BJ (cell line): Measurements from ENCODE around the gene CACNA2D2. TPM values are rescaled to one million over a fixed set of nuclear protein-coding genes. Genes with fewer than 3 reads are reported as not detected.

Experiments
- CTCF ChIA-PET: fragments of 350-600 bp; formaldehyde crosslinking; extraction: SDS; loops from one replicate; lab custom pipeline; 2021; ENCODE audit warnings: antibody characterized with exemption, inconsistent platforms; lab: Yijun Ruan, JAX
- POLR2A ChIA-PET: fragments of 300-600 bp; sonication (Branson Sonifier 250); formaldehyde crosslinking; extraction: SDS; loops from one replicate; lab custom pipeline; 2021; ENCODE audit warnings: antibody characterized with exemption; lab: Charles Lee
- DNase-seq: peaks from one replicate; pipeline ENCODE4 v3.0.0-alpha.2; 2011; ENCODE audit warnings: low read depth
- H3K27me3 ChIP-seq: 2 replicates; pipeline ENCODE4 v1.6.0; 2011; ENCODE audit warnings: low read length; ENCODE audit not compliant: control insufficient read depth, insufficient read depth
- H3K36me3 ChIP-seq: 2 replicates; pipeline ENCODE4 v1.5.1; 2011; ENCODE audit warnings: low read length; ENCODE audit not compliant: control insufficient read depth, insufficient read depth
- H3K4me3 ChIP-seq: 2 replicates; pipeline ENCODE4 v1.5.1; 2011; ENCODE audit warnings: low read depth, mild to moderate bottlenecking, control low read depth, low read length
- polyA plus RNA-seq: library from polyadenylated mRNA; depleted of rRNA; stranded (reverse); fragments of >200 nt; gene quantifications from 2 replicates; pipeline ENCODE4 v1.2.3, GENCODE V29; 2011
- TF ChIP-seq, protein P1 (sequence below): IDR thresholded peaks from 2 replicates; pipeline ENCODE4 v1.5.1; 2011; ENCODE audit warnings: low read depth, mild to moderate bottlenecking, control low read depth, inconsistent platforms, low read length, moderate library complexity; ENCODE audit not compliant: insufficient read depth

CACNA2D2 gene
- polyA plus RNA-seq, 1 experiment = 0.11 TPM

DNA sequence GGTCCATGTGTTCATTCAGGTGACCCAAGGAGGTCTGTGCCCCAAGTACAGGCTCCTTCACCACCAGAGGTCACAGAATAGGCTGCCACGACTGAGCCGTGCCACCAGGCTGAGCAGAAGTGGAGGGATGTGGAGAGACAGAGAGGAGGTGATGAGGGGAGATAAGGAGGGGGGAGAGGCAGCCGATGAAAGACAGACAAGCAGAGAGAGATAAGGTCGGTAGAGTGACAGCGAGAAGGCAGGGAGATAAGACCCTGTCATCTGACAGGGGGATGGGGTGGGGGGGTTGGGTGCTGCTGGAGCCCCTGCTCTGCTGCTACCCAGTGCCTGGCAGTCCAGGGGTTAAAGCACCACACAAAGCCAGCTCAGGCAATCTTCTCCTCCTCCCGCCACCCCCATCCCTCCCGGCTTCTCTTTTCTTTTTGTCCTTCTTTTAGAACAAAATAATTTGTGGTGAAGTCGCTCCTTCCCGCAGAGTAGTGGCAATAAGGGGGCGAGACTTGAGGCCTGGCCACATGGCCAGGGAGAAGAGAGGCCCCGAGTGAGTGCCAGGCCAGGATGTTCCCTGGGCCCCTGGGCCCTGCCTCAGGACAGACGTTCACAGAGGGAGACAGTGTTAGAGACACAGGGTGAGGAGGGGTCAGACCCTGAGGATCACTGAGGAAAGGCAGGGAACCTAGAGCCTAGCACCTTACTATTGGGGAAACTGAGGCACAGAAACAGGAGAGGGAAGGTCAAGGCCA is 67.9 kb downstream of the CACNA2D2 start:
- CTCF ChIA-PET = interaction anchor here (0.6 to 1.9 kb wide), 4 partner anchors 16 to 107 kb away, joined by 3 to 8 read pairs (median 3); no protein-coding TSS in a partner anchor
- peaks cover 9% of the 10 kb centered on the region for H3K27me3 ChIP-seq

DNA sequence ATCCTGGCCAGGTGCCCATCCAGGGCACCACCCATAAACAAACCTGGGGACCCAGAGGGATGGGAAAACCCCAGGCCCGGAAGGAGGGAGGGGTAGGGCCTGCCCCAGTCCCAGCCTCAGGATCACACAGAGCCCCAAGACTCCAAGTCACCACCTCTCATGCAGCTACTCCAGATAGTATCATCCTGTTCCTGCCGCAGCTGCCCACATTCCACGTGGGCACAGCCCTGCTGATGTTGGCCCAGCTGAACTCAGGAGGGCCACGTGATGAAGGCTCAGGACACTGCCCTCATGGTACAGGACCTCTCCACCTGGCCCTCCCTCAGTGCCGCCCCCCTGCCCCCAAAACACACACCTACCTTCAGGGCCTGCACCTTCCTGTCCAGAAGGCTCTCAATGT is 69.5 kb downstream of the CACNA2D2 start:
- POLR2A ChIA-PET = no interaction called here
- H3K36me3 ChIP-seq = no peaks in the 10 kb centered on the region
- DNase-seq = no peak
- TF ChIP-seq, protein P1, sequence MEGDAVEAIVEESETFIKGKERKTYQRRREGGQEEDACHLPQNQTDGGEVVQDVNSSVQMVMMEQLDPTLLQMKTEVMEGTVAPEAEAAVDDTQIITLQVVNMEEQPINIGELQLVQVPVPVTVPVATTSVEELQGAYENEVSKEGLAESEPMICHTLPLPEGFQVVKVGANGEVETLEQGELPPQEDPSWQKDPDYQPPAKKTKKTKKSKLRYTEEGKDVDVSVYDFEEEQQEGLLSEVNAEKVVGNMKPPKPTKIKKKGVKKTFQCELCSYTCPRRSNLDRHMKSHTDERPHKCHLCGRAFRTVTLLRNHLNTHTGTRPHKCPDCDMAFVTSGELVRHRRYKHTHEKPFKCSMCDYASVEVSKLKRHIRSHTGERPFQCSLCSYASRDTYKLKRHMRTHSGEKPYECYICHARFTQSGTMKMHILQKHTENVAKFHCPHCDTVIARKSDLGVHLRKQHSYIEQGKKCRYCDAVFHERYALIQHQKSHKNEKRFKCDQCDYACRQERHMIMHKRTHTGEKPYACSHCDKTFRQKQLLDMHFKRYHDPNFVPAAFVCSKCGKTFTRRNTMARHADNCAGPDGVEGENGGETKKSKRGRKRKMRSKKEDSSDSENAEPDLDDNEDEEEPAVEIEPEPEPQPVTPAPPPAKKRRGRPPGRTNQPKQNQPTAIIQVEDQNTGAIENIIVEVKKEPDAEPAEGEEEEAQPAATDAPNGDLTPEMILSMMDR = no peak
- CTCF ChIA-PET = no interaction called here
- no peak overlapping the region for H3K4me3 ChIP-seq
- H3K27me3 ChIP-seq = peaks cover 10% of the 10 kb centered on the region

More for the DNA sequence above, 67.9 kb downstream of the CACNA2D2 start:
- Histone ChIP-seq H3K4me3 (no peak overlapping the region), H3K36me3 (no peaks in the 10 kb centered on the region)
- TF ChIP-seq, protein P1 = no peak
- POLR2A ChIA-PET = no interaction called here
- no peak for DNase-seq

DNA sequence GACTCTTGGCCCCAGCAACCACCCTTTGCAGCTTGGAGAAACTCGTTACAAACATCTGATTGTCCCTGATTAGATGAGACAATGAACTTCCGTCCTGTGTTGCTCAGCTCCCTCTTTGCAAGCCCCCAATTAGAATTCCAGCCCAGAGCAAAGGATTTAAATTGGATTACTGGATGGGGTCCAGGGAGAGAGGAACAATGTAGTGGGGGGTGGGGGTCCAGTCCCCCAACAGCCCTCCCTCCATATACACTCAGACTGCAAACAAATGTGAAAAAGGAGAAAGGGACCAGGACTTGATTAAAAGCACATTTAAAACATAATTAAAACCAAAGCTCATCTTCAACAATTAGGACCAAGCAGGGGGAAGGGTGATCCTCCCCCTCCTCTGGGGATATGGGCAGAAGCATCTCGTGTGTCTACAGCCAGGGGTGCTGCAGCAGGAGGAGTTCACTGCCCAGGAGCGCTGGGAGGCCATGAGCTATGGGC is 72.4 kb downstream of the CACNA2D2 start:
- TF ChIP-seq, protein P1 = no peak
- DNase-seq = no peak
- Histone ChIP-seq H3K4me3 (no peak overlapping the region), H3K27me3 (peaks cover 6% of the 10 kb centered on the region), H3K36me3 (no peaks in the 10 kb centered on the region)
- ChIA-PET CTCF (interaction anchor here (0.8 to 0.9 kb wide), 2 partner anchors 16 to 21 kb away, joined by 3 read pairs; no protein-coding TSS in a partner anchor), POLR2A (no interaction called here)

DNA sequence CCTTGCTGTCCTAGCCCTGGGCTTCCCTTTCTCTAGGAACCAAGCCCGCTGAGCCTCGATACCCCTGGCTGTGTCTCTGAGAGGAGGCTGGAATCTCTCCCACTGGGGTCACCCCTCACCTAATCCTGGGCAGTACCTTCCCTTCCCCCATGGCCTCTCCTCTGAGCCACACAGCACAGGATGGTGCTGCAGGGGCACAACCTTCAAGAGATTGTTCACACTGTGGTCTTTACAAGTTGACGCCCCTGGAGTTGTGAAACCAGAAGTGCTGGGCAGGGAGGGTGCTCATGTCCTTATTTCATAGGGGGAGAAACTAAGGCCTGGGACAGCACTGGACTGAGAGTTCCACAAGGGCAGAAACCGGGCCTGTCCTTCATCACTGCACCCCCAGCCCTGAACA is 73.2 kb downstream of the CACNA2D2 start:
- Histone ChIP-seq H3K36me3 (no peaks in the 10 kb centered on the region), H3K4me3 (no peak overlapping the region), H3K27me3 (peaks cover 6% of the 10 kb centered on the region)
- ChIA-PET CTCF (no interaction called here), POLR2A (no interaction called here)
- no peak for DNase-seq
- TF ChIP-seq, protein P1 = no peak

DNA sequence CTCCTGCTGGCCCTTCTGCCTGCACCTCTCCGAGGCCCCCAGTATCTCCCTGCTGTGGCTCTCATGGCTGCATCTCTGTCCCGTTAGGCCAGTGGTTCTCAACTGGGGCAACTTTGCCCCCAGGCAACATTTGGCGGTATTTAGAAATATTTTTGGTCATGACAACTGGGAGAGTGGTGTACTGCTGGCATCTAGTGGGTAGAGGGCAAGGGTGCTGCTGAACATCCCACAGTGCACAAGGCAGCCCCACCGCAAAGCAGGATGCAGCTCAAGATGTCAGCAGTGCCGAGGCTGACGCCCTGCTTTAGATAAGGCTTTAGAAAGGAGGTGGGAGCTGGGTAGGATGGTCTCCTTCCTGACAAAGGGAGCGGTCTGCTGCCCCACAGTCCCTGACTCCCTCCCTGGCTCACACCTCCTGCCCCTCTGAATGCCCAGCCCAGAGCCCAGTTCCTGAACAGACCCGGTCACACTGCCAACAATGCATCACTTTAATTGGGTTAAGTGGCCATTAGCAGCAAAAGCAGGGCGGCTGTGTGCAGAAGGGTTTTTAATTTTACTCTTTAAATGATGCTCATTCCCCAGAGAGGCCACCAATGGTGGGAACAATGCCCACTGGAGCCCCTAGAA is 75.3 kb downstream of the CACNA2D2 start:
- DNase-seq = no peak
- ChIA-PET POLR2A (no interaction called here), CTCF (interaction anchor here (1.2 kb wide), 1 partner anchor 16 kb away, joined by 3 read pairs; no protein-coding TSS in a partner anchor)
- TF ChIP-seq, protein P1 = no peak
- no peaks in the 10 kb centered on the region for H3K36me3 ChIP-seq
- H3K4me3 ChIP-seq = no peak overlapping the region
- peaks cover 6% of the 10 kb centered on the region for H3K27me3 ChIP-seq
